Measurements from ENCODE around the gene APBA2.

GRCh38 chr15:28876845-28877185, 9.0 kb upstream of the APBA2 start:
- TF ChIP-seq, protein P1, sequence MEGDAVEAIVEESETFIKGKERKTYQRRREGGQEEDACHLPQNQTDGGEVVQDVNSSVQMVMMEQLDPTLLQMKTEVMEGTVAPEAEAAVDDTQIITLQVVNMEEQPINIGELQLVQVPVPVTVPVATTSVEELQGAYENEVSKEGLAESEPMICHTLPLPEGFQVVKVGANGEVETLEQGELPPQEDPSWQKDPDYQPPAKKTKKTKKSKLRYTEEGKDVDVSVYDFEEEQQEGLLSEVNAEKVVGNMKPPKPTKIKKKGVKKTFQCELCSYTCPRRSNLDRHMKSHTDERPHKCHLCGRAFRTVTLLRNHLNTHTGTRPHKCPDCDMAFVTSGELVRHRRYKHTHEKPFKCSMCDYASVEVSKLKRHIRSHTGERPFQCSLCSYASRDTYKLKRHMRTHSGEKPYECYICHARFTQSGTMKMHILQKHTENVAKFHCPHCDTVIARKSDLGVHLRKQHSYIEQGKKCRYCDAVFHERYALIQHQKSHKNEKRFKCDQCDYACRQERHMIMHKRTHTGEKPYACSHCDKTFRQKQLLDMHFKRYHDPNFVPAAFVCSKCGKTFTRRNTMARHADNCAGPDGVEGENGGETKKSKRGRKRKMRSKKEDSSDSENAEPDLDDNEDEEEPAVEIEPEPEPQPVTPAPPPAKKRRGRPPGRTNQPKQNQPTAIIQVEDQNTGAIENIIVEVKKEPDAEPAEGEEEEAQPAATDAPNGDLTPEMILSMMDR (conservative IDR thresholded peaks at IDR 0.05; ENCODE audit: low read length): no peak
- no peak for TF ChIP-seq EZH2phosphoT487 (IDR thresholded peaks at IDR 0.05; ENCODE audit: borderline replicate concordance, low read depth, low read length)

All from OCI-LY7 (cell line).